IPS-NIHi7 (cell line): Measurements from ENCODE around the gene PANX3.
"Not testable (repeated sequence)": the region's sequence is repeated elsewhere in the genome, so short reads cannot be mapped to it uniquely, and the experiment has no call there.

ENCODE experiments used
- DNase-seq: peaks from one replicate; pipeline ENCODE4 v3.0.0; 2012; ENCODE audit warnings: mixed read lengths; ENCODE audit errors: extremely low spot score

The PANX3 gene

DNA sequence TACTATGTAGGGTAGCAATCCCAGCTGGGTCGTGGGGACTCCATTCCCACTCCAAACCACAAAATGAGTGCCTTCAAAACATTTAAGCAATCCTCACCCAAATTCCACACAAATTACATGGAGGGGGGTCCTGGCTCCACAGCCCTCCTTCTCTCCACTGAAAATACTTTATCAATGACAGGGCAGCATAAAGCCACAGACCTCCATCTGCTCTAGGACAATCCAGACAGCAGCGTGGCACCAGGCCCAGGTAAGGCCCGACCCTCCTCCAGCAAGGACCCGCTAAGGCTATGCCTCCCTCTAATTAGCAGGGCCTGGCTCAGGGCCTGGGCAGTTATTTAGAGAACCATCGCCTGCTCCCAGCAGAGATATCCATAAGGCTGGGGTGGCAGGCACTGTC lies at the start of gene PANX3:
PANX3 (plus strand) TSS at position 365 of the 400 bp plus-strand sequence. CDS start 129 bp downstream, outside the sequence.
- DNase-seq = no peak

DNA sequence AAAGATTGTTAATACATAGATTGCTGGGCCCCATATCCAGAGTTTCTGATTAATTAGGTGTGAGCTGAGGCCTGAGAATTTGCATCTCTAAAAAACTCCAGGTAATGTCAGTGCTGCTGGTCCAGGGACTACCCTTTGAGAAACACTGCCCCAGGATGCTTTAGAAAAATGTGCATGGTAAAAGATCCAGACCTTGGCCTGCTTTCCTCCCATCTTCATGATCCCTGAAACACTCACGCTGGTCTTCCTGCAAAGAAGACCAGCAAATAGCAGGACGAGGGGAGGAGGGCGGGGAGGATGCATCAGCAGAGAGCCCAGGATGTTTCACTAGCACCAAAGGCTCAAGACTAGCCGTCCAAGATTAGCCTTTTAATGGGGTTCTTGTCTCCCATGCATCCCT lies 41.5 kb upstream of the PANX3 start, which contains the start of gene OR8A1:
OR8A1 (plus strand) TSS at position 301 of the 400 bp plus-strand sequence. CDS start 123 bp downstream, outside the sequence.
- no peak for DNase-seq

DNA sequence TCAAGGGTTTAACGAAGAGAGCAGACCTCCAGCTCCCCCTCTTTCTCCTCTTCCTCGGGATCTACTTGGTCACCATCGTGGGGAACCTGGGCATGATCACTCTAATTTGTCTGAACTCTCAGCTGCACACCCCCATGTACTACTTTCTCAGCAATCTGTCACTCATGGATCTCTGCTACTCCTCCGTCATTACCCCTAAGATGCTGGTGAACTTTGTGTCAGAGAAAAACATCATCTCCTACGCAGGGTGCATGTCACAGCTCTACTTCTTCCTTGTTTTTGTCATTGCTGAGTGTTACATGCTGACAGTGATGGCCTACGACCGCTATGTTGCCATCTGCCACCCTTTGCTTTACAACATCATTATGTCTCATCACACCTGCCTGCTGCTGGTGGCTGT lies 41.1 kb upstream of the PANX3 start:
- DNase-seq = no peak

GRCh38 chr11:124577716-124578427 lies 33.4 kb upstream of the PANX3 start:
- DNase-seq = no peak

DNA sequence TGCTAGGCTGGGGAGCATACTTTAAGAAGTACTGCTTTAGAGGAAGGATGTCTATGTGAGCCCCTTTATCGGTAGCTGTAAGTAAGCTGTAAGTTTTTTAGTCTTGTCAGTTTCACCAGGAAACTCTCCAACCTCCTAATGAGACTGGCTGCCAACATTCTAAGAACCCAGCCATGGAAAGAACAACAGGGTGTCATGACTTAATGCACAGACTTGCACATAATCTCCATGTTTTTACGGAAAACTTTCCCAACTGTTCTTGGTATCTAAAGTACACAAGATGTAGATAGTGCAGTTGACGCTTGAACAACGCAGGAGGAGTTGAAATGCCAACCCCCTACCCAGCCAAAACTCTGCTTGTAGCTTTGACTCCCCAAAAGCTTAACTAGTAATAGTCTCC lies 32.5 kb upstream of the PANX3 start:
- DNase-seq = no peak

DNA sequence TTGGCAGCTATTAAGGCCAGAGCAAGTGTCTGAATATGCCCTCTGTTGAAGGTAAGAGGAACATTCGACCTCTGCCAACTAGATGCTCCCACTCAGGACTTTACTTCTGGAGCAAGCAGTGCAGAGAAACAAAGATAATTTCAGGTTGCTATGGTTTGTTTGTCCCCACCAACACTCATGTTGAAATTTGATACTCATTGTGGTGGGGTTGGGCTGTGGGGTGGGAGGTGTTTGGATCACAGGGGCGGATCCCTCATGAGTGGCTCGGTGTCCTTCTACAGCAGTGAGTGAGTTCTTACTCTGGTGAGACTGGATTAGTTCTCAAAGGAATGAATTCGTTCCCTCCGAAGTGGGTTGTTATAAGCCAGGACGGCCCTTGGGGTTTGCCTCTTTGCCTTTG lies 29.4 kb upstream of the PANX3 start:
- DNase-seq = no peak

- no peak for DNase-seq
Observed at GRCh38 chr11:124582565-124582964, 28.7 kb upstream of the PANX3 start.

DNA sequence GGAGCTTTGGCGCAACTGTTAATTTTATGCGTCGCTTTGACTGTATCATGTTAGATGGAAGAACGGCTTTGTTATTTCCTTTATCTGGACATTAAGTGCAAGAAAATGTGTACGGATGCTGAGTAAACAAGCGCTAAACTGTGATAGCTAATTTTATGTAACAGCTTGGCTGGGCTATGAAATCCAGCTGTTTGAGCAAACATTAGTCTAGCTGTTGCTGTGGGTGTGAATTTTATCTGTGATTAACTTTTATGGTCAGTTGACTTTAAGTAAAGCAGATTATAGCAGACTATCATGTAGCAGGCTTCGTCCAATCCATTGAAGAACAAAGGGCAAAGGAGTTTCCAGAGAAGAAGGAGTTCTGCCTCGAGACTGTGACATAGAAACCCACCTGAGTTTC lies 27.4 kb upstream of the PANX3 start:
- DNase-seq = no peak

DNA sequence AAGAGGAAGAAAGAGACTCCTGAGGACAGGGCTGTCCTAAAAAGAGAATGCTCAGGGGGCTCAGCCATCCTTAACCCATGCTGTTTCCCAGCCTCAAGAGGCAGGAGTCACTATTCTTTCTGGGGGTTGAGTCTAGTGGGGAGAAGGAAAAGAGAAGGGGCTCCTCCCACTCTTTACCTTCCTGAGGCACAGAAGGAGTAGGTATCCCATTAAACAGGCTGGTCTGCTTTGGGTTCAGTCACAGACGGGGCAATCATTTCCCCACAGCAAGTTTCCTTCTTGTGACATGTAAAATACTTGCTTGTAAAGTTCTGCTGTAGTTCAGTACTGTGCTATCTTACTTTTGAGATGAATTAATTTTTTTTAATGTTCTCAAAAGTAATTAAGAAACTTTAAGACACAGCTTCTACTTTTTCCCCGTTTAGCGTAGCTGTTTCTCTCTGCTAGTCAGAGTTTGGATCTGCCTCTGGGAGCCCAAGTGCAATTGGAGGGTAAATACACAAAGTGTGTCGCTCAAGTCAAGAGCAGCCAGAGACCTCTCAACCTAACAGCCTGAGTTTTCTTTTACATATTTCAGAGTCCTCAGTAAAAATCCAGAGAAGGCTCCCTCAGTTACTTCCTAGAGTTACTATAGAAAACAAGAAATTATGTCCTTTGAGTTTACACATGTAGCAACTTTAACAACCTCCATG lies 26.4 kb upstream of the PANX3 start:
- no peak for DNase-seq

- peak; percentile 35 for DNase-seq
Observed at GRCh38 chr11:124586238-124586860, 24.9 kb upstream of the PANX3 start.

DNA sequence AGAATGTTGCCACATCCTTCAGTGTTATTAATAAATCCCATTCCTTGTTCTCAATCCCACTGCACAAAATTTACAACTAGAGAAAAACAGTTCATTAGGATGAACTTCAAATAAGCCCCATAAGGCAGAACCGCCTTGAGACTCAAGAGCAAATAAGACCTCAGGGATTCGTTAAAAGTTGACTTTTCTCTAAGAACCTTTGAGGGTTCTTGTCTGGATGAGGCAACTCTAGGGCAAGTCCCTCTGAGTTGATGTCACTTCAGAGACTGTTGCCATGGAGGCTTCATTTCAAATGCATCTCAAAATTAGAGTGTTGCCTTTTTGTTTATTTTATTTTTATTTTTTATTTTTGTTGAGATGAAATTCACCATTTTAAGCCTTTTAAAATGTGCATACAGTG lies 19.8 kb upstream of the PANX3 start:
- no peak for DNase-seq

- no peak for DNase-seq
Observed at GRCh38 chr11:124592627-124593026, 18.6 kb upstream of the PANX3 start.

DNA sequence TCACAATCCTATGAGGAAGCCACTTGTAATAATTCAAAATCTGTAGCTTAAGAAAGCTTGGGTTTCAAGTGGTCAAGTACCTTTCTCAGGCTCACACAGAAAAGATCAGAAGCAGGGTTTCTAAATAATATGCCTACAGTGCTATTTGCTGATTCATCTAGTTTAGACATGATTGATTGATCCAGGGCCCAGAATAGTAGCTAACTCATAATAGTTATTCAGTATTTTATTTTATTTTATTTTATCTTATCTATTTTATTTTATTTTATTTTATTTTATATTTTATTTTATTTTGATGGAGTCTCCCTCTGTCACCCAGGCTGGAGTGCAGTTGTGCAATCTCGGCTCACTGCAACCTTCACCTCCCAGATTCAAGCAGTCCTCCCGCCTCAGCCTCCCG lies 15.9 kb upstream of the PANX3 start:
- DNase-seq = no peak

GRCh38 chr11:124597626-124598025 lies 13.6 kb upstream of the PANX3 start:
- no peak for DNase-seq

DNA sequence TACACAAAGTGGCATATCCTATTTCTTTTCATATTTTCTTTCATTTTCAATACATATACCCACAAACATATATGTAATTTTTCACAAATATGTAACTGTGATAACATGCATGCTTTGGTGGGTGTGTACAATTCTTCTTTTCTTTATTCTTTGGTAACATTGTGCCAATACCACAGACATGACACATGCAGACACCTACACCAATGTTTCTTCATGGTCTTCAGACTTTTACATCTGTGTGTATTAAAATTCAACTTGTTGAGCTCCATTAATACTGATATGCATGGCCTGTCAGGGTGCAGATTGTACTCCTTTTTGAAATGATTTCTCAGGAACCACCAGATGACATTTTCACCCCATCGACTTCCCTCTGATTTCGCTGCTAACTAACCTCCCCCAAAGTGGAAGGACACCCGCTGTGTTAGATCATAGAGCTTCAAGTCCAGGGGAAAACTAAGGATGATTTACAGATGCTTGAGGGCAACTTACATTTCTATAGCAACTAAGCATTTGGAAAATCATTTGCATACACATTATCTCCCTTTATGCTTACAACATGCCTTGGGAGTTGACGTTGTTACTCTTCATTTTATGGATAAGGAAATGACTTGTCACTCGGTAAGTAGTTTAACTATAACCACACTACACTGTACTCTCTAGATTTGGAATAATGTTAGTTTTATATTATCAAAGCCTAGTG lies 10.5 kb upstream of the PANX3 start:
- no peak for DNase-seq

GRCh38 chr11:124602193-124602592 lies 9.0 kb upstream of the PANX3 start:
- DNase-seq = no peak

- DNase-seq = not testable (repeated sequence)
Observed at GRCh38 chr11:124602723-124603122, 8.5 kb upstream of the PANX3 start.

- DNase-seq = no peak
Observed at GRCh38 chr11:124605719-124606118, 5.5 kb upstream of the PANX3 start.

- DNase-seq = no peak
Observed at GRCh38 chr11:124608147-124608546, 3.1 kb upstream of the PANX3 start.

- no peak for DNase-seq
Observed at GRCh38 chr11:124610295-124610694, 933 bp upstream of the PANX3 start.

- no peak for DNase-seq
Observed at GRCh38 chr11:124612045-124612444, 817 bp downstream of the PANX3 start.

DNA sequence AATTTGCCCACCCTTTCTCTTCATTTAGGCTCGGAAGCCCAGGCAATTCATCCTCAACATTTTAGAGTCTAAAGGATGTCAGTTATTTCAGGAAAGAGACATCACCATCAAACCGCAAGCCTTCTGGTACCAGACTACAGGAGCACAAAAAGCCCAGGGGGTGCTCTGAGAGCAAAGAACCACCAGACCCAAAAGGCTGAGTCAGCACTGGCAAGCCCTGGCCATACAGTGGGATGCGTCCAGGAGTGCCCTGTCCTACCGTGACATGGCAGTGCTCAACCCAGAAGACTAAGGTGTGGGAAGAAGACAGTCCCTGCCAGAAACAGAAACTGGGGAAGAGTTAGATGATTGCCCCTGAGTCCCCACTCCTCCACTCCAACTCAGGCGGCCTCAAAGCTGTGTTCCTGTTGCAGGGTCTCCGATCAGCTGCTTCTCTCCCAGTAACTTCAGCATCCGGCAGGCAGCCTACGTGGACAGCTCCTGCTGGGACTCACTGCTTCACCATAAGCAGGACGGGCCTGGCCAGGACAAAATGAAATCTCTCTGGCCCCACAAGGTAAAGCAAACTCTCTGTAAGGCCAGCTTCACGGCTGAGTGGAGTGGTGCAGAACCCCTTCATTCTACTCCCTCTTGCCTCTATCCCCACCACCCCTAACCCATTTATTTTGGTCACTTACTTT lies 1.5 kb downstream of the PANX3 start:
- peak; percentile 39 for DNase-seq
